HFF-Myc (cell line): ENCODE results near the gene KDM4B.

Experiments used
- DNase-seq: peaks from one replicate; pipeline ENCODE4 v3.0.0-alpha.2; 2011; ENCODE audit warnings: low read depth; ENCODE audit errors: extremely low read depth
- H3K4me3 ChIP-seq: replicated peaks from 2 replicates; pipeline ENCODE4 v1.5.1; 2011; ENCODE audit warnings: low read depth, mild to moderate bottlenecking, control low read depth, low read length
- TF ChIP-seq, protein P1 (sequence below): IDR thresholded peaks from 2 replicates; pipeline ENCODE4 v1.5.1; 2012; ENCODE audit warnings: mild to moderate bottlenecking, low read depth, low read length, control low read depth; ENCODE audit errors: missing control alignments

Gene KDM4B

DNA sequence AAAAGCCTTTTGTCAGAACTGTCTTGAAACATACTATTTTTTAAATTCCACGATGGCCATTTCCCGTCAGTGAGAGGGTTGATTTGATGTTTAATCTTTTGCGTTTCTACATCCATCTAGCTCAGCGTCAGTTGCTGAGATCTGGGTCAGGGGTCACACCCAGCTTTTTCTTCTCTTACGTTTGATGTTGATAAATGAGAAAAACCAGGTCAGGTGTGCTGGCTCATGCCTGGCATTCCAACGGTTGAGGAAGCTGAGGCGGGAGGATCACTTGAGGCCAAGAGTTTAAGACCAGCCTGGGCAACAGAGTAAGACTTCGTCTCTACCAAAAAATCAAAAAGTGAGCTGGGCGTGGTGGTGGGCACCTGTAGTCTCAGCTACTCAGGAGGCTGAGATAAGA lies 202.8 kb downstream of the KDM4B start:
- H3K4me3 ChIP-seq: no peak overlapping the region

DNA sequence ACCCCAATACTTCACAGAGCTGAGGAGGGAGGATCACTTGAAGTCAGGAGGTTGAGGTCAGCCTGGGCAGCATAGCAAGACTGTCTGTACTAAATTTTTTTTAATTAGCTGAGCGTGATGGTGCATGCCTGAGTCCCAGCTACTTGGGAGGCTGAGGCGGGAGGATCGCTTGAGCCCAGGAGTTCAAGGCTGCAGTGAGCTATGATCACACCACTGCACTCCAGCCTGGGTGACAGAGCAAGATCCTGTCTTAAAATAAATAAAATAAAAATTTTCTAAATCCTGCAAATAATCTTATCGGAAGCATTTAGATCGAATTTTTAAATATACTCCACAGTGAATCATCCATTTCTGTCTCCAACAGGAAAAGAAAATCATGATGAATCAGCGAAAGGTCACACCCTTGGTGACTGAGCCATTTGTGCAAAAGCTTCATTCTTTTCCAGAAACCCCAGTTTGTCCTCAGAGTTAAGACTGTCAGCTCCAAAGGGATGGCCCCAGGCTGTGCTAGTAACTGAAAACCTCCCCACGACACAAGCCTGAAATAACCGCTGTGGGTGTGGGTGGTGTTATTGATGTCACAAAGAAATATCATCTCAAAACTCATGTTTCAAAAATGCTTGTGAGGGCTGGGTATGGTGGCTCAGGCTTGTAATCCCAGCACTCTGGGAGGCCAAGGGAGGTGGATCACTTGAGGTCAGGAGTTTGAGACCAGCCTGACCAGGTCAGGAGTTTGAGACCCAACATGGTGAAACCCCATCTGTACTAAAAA lies 204.1 kb downstream of the KDM4B start:
- DNase-seq: peak; percentile 87
- no peak overlapping the region for H3K4me3 ChIP-seq
- TF ChIP-seq, protein P1, sequence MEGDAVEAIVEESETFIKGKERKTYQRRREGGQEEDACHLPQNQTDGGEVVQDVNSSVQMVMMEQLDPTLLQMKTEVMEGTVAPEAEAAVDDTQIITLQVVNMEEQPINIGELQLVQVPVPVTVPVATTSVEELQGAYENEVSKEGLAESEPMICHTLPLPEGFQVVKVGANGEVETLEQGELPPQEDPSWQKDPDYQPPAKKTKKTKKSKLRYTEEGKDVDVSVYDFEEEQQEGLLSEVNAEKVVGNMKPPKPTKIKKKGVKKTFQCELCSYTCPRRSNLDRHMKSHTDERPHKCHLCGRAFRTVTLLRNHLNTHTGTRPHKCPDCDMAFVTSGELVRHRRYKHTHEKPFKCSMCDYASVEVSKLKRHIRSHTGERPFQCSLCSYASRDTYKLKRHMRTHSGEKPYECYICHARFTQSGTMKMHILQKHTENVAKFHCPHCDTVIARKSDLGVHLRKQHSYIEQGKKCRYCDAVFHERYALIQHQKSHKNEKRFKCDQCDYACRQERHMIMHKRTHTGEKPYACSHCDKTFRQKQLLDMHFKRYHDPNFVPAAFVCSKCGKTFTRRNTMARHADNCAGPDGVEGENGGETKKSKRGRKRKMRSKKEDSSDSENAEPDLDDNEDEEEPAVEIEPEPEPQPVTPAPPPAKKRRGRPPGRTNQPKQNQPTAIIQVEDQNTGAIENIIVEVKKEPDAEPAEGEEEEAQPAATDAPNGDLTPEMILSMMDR: no peak

More for the DNA sequence above, 202.8 kb downstream of the KDM4B start:
- DNase-seq: no peak
- TF ChIP-seq, protein P1: no peak

DNA sequence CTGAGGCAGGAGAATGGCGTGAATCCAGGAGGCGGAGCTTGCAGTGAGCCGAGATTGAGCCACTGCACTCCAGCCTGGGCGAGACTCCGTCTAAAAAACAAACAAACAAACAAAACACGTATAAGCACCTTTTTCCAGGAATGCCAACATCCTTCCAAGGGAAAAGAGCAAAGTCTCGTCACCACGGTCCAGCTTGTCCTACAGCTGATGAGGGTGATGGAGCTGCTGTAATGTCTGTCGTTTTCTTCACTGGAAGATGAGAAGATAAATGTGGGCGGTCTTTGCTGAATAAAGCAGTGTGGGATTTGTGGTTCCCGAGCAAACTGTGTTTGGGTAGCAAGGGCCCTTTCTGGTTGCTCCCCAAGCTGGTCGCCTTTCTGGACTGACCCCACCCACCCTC lies 205.1 kb downstream of the KDM4B start:
- TF ChIP-seq, protein P1: no peak
- H3K4me3 ChIP-seq: no peak overlapping the region
- no peak for DNase-seq

DNA sequence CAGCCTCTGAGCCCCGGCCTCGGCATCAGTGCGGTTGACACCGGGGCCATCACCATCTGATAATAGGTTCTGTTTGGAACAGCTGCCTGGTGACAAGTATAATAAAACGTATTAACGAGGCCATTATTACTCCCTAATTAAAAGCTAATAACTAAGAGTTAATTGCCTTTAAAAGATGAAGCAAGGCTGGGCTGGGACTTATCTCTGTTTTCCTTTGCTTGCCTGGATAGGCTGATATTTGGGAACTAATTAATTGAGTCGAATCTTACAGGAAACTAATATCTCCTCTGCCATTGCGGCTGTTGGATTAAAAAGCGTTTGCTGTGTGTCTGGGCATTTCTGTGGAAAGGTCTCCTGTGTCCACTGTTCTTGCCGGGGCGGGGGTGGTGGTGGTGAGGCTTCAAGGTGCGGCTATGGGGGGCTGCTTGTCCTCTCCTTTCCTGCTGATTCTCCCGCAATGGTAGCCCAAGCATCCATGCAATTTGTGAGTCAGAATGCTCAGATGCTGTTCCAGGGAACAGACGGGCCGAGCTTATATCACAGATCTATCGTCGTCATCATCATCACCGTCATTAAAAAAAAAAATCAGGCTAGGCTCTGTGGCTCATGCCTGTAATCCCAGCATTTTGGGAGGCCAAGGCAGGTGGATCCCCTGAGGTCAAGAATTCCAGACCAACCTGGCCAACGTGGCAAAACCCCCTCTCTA lies 209.0 kb downstream of the KDM4B start:
- TF ChIP-seq, protein P1: no peak
- H3K4me3 ChIP-seq: no peak overlapping the region

DNA sequence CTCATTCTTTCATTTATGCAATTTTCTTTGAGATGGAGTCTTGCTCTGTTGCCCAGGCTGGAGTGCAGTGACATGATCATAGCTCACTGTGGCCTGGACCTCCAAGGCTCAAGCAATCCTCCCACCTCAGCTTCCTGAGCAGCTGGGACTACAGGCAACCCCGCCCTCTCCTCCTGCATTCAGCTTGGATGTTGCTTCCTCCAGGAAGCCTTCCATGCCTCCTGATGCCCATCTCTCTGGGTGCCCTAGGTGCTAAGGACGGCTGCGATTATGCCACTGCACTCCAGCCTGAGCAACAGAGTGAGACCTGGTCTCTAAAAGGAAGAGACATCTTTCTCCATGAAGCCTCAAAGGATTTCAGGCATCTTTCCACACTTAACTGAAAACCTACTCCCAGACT lies 209.9 kb downstream of the KDM4B start:
- DNase-seq: no peak
- TF ChIP-seq, protein P1: no peak
- no peak overlapping the region for H3K4me3 ChIP-seq

More for the DNA sequence above, 209.0 kb downstream of the KDM4B start:
- no peak for DNase-seq

DNA sequence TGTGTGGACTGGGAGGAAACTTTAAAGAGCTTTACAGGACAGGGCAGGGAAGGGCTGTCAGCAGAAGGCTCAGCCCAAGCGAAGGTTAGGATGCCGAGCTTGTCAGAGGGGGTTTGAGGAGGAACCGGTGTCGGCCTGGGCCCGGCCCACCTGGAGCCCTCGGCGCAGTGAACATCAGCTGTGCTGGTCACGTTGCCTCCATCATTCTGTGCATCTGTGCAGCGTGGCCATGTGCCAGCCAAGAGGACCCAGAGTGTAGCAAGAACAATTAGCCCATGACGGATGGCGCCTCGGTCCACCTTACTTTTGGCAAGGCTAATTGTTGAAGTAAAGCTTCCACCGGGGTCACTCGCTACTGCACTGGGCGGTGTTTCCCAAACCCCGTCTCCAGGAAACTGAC lies 210.3 kb downstream of the KDM4B start:
- TF ChIP-seq, protein P1: no peak
- DNase-seq: no peak
- H3K4me3 ChIP-seq: no peak overlapping the region
